GM12874 (cell line): ENCODE results near the gene MRPL4.

Source experiments
- TF ChIP-seq, protein P1 (sequence below): IDR thresholded peaks from 2 replicates; pipeline ENCODE4 v1.5.1; 2011; ENCODE audit warnings: low read depth, mild to moderate bottlenecking, control low read depth, low read length, moderate library complexity; ENCODE audit not compliant: insufficient read depth

The MRPL4 gene

DNA sequence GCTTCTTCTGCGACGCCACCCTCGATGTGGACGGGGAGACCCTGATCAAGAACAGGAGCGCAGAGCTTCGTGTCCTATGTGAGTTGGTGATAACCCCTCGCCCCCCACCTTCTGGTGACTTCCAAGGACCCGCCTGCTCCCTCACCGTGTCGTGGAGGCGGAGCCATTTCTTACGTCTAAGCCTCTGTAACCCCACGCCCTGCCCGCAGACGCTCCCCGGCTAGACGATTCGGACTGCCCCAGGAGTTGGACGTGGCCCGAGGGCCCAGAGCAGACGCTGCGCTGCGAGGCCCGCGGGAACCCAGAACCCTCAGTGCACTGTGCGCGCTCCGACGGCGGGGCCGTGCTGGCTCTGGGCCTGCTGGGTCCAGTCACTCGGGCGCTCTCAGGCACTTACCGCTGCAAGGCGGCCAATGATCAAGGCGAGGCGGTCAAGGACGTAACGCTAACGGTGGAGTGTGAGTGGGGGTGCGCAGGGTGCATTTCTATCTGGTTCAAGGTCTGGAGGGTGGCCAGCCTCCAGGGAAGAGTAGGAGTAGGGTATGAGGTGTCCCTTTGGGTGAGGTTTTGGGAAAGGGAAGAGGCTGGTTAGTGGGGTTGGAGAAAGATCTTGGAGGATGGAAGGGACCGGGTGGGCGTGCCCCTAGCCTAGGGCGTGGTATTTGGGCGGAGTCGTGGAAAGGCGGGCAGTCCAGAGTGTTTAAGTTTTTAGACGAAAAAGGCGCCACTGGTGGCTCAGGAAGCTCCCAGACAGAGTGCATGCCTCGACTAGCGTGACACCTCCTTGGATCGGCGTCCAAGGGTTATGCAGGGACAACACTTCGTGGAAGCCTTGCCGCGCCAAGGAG, 41.0 kb downstream of the MRPL4 start:
- TF ChIP-seq, protein P1, sequence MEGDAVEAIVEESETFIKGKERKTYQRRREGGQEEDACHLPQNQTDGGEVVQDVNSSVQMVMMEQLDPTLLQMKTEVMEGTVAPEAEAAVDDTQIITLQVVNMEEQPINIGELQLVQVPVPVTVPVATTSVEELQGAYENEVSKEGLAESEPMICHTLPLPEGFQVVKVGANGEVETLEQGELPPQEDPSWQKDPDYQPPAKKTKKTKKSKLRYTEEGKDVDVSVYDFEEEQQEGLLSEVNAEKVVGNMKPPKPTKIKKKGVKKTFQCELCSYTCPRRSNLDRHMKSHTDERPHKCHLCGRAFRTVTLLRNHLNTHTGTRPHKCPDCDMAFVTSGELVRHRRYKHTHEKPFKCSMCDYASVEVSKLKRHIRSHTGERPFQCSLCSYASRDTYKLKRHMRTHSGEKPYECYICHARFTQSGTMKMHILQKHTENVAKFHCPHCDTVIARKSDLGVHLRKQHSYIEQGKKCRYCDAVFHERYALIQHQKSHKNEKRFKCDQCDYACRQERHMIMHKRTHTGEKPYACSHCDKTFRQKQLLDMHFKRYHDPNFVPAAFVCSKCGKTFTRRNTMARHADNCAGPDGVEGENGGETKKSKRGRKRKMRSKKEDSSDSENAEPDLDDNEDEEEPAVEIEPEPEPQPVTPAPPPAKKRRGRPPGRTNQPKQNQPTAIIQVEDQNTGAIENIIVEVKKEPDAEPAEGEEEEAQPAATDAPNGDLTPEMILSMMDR: no peak

DNA sequence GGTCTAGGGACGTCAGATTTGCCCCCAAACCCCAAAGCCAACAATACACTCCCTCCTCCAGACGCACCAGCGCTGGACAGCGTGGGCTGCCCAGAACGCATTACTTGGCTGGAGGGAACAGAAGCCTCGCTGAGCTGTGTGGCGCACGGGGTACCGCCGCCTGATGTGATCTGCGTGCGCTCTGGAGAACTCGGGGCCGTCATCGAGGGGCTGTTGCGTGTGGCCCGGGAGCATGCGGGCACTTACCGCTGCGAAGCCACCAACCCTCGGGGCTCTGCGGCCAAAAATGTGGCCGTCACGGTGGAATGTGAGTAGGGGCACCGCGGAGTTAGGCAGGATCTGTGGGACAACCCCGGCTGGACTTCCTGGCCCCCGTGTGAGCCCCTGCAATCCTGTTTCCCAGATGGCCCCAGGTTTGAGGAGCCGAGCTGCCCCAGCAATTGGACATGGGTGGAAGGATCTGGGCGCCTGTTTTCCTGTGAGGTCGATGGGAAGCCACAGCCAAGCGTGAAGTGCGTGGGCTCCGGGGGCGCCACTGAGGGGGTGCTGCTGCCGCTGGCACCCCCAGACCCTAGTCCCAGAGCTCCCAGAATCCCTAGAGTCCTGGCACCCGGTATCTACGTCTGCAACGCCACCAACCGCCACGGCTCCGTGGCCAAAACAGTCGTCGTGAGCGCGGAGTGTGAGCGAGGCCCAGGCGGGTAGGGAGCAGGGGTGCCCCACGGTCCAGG, 41.8 kb downstream of the MRPL4 start:
- TF ChIP-seq, protein P1: no peak

DNA sequence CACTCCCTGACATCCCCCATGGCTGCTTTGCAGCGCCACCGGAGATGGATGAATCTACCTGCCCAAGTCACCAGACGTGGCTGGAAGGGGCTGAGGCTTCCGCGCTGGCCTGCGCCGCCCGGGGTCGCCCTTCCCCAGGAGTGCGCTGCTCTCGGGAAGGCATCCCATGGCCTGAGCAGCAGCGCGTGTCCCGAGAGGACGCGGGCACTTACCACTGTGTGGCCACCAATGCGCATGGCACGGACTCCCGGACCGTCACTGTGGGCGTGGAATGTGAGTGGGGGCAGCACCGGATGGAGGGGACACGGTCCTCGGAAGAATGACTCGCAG, 42.3 kb downstream of the MRPL4 start:
- TF ChIP-seq, protein P1: no peak

DNA sequence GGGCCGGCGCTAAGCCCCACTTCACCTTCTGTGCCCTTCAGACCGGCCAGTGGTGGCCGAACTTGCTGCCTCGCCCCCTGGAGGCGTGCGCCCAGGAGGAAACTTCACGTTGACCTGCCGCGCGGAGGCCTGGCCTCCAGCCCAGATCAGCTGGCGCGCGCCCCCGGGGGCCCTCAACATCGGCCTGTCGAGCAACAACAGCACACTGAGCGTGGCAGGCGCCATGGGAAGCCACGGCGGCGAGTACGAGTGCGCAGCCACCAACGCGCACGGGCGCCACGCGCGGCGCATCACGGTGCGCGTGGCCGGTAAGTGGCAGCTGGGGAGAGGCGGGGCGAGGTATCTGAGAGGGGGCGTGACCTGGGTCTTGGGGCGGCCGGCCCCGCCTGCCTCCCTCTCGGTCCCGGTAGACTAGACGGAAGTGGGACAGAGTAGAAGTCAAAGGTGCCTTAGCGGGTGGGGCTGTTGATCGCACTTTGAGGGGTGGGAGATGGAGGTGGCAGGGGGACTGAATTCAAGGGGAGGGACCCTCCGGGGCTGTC, 43.4 kb downstream of the MRPL4 start:
- TF ChIP-seq, protein P1: peak; percentile 36

DNA sequence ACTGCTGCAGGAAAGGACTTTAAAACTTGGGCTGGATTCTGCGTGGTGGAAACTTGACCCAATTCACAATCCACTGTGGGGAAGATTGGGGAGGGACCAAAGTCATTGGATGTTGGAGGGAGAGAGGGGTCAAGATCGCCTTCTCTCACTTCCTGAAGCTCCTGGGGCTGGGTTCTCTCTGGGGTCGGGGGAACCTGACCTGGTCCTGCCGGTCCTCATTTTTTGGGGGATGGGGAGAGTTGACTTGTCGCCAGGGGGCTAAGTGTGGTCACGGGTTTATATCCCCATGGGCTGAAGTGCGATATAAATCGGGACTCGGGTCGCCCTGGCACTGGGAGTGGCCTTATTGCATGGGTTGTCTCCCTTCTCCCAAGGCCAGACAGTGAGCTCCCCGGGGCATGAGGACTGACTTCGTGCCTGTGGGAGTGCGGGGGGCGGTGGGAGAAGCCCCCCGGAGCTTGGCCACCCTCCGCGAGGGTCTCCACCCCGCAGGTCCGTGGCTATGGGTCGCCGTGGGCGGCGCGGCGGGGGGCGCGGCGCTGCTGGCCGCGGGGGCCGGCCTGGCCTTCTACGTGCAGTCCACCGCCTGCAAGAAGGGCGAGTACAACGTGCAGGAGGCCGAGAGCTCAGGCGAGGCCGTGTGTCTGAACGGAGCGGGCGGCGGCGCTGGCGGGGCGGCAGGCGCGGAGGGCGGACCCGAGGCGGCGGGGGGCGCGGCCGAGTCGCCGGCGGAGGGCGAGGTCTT, 44.0 kb downstream of the MRPL4 start:
- TF ChIP-seq, protein P1: no peak

DNA sequence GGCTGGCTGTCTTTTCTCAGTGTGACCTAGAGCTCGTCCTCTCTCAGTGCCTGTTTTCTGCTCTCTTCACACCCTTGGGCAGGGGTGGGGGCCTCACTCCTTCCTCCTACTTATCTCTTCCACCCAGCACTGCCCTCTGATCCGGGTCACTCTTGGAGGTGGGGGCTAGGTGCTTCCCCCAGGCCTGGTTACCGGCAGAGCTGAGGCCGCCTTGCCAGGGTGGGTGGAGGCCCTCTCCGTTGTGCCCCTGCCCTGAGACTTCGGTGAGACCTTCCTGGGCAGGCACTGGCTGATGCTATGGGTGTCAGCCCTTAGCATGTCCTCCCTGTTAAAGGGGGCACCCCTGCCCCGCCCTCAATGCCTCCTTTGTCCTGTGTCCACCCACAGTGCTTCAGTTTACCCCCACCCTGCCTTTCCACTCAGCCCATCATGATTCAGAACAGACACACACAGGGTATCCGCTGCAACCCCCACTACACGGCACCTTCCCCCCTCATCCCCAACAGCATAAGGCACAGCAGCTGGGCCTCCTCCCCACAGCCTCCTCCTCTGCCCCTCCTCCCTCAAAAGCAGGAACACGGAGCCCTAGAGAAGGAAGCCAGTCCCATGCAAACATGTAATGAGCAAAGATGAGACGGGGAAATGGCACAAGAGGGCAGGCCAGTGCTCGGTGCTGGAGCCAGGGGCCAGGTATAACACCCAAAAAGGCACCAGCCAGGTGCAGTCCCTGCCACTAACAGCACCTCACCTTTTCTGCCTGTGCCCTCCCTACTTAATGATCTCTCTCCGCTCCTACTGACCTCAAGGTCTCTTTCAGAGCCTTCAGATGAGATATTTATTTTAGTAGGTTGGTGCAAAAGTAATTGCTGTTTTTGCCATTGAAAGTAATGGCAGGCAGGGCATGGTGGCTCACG, 47.8 kb downstream of the MRPL4 start:
- TF ChIP-seq, protein P1: no peak
